Measurements from ENCODE around the gene FXYD6. TPM values are rescaled to one million over a fixed set of nuclear protein-coding genes. Genes with fewer than 3 reads are reported as not detected.

Gene FXYD6
- total and polyA plus RNA-seq, 5 donors: 36.1 to 54.1 (median 45.5) TPM

DNA sequence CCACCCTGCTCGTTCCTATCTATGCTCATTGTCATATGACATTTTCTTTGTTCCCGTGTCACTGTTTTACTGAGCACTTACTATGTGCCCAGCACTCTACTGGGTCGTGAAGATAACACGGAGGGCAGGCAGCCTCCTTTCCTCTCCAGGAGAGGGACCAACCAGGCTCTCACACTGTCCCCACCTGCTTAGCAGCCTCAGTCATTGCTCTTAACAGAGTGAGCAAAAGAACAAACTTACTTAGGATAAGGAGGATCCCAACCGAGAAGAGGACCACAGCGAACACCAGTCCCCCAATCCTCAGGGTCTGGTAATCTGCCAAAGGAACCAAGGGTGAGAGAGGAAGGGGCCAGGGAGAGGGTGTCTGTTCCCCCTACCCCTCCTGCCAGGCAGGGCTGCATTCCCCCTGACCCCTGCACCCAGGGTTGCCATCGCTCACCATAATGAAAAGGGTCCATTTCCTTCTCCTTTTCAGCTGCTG, 34.9 kb downstream of the FXYD6 start:
- 84% methylated on average over 7 of the region's 7 CpGs for WGBS
- intact Hi-C loops (cut with DNase I): loop anchor here (2.0 to 10.0 kb wide), 5 partner anchors 63 to 213 kb away; no protein-coding TSS in a partner anchor
- Histone ChIP-seq H3K27me3 (ENCODE audit: control insufficient read depth, insufficient read depth) (no peaks in the 10 kb centered on the region), H3K27ac (ENCODE audit: low read length) (no peak overlapping the region), H3K9me3 (ENCODE audit: control insufficient read depth, low read length) (no peaks in the 10 kb centered on the region), H3K4me1 (ENCODE audit: control insufficient read depth, insufficient read depth, low read length) (no peaks in the 10 kb centered on the region), H3K4me3 (ENCODE audit: low read length) (no peak overlapping the region)
- ATAC-seq (no peak), DNase-seq (peak in 2 of 3 donors; percentile 11 to 22)

DNA sequence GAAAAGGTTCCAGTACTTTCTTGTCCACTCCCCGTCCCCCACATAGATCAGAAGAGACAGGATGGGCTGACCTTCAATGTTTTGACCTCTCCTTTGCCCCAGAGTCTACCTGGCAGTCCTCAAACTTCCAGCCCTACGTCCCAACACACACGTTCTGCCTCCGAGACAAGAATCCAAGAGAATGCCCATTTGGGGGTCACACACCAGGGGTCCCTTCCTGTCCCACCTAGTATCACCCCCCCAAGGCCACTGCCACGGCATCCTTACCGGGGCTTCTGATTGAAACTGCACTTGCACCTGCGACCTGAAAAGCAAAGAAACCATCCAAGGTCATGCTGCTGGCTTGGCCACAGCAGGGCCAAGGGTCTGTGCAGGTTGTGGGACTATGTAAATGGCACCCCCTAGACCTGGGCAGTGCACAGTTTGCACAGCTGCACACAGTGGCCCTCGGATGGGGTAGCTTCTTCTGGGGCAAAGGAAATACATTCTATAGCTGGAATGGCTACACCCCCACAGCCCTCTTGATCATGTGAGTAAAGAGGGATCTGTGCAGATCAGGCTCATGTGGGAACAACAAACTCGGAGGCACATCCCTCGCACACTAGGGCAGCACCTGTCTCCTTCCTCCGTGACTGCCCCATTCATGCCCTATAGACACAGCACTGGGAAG, 35.4 kb downstream of the FXYD6 start:
- DNase-seq: peak in 1 of 3 donors; percentile 10
- intact Hi-C loops (cut with DNase I): loop anchor here (5.0 to 10.0 kb wide), 4 partner anchors 64 to 214 kb away; no protein-coding TSS in a partner anchor
- no peak for ATAC-seq
- no peaks in the 10 kb centered on the region for H3K27me3 ChIP-seq (ENCODE audit: control insufficient read depth, insufficient read depth)
- H3K27ac ChIP-seq (ENCODE audit: low read length): no peak overlapping the region
- H3K9me3 ChIP-seq (ENCODE audit: control insufficient read depth, low read length): no peaks in the 10 kb centered on the region
- H3K4me3 ChIP-seq (ENCODE audit: low read length): no peak overlapping the region
- H3K4me1 ChIP-seq (ENCODE audit: control insufficient read depth, insufficient read depth, low read length): no peaks in the 10 kb centered on the region
- WGBS: 92% methylated on average over 11 of the region's 11 CpGs

DNA sequence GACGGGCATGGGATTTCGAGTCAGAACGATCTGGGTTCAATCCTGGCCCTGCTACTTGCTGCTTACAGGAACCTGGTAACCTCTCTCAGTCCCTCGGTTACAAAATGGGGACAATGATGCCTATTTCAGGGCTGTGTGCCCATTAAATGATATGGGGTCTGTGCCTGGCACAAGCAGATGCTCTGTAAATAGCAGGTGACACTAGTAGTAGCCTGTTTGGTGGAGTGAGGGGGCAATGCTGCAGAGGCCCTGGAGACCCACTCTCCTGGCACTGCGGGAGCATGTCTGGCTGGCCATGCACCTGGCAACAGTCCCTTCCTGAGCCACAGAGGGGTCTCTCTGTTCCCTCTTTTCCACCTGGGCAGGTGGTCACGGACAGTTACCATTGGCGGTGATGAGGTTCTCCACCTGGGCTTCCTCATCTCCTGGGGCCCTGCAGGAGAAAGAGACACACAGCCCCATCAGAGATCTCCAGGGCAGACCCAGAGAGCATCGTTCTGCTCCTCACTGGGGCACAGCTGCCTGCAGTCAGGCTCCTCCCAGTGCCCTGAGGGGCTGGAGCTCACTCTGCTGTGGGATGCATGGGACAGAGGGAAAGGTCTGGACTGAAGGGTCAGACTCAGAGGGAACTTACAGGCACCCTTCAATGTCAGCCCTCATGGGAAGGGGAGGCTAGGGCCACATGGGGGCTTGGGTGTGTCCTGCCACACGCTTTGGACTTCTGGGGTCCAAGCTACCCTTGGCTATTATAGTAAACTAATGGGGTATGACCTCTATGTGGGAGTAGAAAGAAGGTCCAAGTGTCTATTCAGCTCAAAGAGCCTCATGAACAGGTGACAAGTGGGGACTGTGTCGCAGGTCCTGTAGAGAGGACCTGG, 36.3 kb downstream of the FXYD6 start:
- Histone ChIP-seq H3K4me1 (ENCODE audit: control insufficient read depth, insufficient read depth, low read length) (no peaks in the 10 kb centered on the region), H3K4me3 (ENCODE audit: low read length) (no peak overlapping the region), H3K27ac (ENCODE audit: low read length) (no peak overlapping the region), H3K27me3 (ENCODE audit: control insufficient read depth, insufficient read depth) (no peaks in the 10 kb centered on the region), H3K9me3 (ENCODE audit: control insufficient read depth, low read length) (no peaks in the 10 kb centered on the region)
- intact Hi-C loops (cut with DNase I): loop anchor here (5.0 to 10.0 kb wide), 4 partner anchors 65 to 215 kb away; no protein-coding TSS in a partner anchor
- DNase-seq (peak in 1 of 3 donors; percentile 31), ATAC-seq (no peak)
- WGBS: 92% methylated on average over 10 of the region's 10 CpGs

DNA sequence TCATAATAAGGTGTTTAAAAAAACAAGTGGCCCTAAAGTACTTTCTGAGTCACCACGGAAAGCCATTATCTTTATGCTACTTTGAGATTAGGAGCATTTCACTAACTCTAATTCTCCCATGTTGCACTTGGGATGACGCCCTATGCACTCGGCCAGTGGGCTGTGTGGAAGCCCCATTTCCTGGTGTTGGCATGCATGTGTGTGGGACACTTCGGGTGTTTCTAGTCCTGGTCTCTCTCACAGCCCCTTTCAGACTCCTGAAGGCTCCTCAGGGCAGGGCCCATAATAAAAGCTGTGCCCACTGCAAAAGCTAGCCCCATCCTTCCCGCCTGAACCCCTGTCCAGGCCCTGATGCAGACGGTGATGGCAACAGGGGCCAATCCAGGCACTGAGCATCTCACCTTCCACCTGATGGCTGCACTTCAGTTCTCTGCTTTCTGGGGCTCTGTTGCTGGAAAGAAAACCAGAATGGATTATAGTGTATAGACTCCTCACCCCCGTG, 37.0 kb downstream of the FXYD6 start:
- 84% methylated on average over 7 of the region's 7 CpGs for WGBS
- Histone ChIP-seq H3K4me3 (ENCODE audit: low read length) (no peak overlapping the region), H3K27me3 (ENCODE audit: control insufficient read depth, insufficient read depth) (no peaks in the 10 kb centered on the region), H3K4me1 (ENCODE audit: control insufficient read depth, insufficient read depth, low read length) (no peaks in the 10 kb centered on the region), H3K9me3 (ENCODE audit: control insufficient read depth, low read length) (no peaks in the 10 kb centered on the region), H3K27ac (ENCODE audit: low read length) (no peak overlapping the region)
- DNase-seq: peak in 1 of 3 donors; percentile 16
- no peak for ATAC-seq
- intact Hi-C loops (cut with DNase I): no loop called here

DNA sequence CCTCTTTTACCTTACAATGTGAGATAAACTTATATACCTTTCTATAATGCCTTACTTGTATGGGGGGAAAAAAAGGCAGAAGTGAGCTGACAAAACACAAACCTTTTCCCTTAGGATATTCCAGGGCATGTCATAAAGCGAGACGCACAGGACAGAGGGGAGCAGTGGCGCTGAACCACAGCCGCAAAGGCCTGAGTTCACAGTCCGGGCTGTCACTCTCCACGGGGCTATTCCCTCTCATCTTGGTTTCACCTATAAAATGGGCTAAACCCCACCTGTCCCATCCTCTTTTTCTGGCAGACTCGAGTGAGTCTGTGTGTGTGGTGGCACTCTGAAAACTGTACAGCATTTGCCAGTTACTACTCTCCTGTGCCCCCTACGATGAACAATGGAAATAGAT, 37.6 kb downstream of the FXYD6 start:
- WGBS: 87% methylated on average over 8 of the region's 8 CpGs
- no peaks in the 10 kb centered on the region for H3K27me3 ChIP-seq (ENCODE audit: control insufficient read depth, insufficient read depth)
- H3K4me1 ChIP-seq (ENCODE audit: control insufficient read depth, insufficient read depth, low read length): no peaks in the 10 kb centered on the region
- intact Hi-C loops (cut with DNase I): no loop called here
- no peak overlapping the region for H3K4me3 ChIP-seq (ENCODE audit: low read length)
- DNase-seq (no peak), ATAC-seq (no peak)
- H3K27ac ChIP-seq (ENCODE audit: low read length): no peak overlapping the region
- H3K9me3 ChIP-seq (ENCODE audit: control insufficient read depth, low read length): no peaks in the 10 kb centered on the region

DNA sequence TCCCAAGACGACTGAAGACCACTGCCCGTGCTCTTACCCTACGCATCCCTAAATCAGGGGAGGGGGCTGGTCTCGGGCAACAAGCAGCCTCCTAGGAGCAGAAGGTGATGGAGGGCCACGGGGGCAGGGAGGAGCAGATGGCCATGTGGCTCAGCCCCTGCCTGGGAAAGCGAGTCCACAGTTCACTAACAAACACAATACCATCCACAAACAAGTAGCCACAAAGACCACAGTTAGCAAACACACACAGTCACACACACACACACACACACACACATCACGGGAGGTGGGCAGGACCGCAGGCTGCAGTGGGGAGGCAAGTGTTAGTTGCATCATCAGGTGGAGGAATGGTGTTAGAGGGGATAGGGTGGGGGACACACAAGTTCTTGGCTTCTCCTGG, 38.7 kb downstream of the FXYD6 start:
- ATAC-seq (no peak), DNase-seq (no peak)
- no peak overlapping the region for H3K4me3 ChIP-seq (ENCODE audit: low read length)
- 82% methylated on average over 8 of the region's 8 CpGs for WGBS
- no peaks in the 10 kb centered on the region for H3K4me1 ChIP-seq (ENCODE audit: control insufficient read depth, insufficient read depth, low read length)
- intact Hi-C loops (cut with DNase I): no loop called here
- H3K9me3 ChIP-seq (ENCODE audit: control insufficient read depth, low read length): no peaks in the 10 kb centered on the region
- no peak overlapping the region for H3K27ac ChIP-seq (ENCODE audit: low read length)
- H3K27me3 ChIP-seq (ENCODE audit: control insufficient read depth, insufficient read depth): no peaks in the 10 kb centered on the region

DNA sequence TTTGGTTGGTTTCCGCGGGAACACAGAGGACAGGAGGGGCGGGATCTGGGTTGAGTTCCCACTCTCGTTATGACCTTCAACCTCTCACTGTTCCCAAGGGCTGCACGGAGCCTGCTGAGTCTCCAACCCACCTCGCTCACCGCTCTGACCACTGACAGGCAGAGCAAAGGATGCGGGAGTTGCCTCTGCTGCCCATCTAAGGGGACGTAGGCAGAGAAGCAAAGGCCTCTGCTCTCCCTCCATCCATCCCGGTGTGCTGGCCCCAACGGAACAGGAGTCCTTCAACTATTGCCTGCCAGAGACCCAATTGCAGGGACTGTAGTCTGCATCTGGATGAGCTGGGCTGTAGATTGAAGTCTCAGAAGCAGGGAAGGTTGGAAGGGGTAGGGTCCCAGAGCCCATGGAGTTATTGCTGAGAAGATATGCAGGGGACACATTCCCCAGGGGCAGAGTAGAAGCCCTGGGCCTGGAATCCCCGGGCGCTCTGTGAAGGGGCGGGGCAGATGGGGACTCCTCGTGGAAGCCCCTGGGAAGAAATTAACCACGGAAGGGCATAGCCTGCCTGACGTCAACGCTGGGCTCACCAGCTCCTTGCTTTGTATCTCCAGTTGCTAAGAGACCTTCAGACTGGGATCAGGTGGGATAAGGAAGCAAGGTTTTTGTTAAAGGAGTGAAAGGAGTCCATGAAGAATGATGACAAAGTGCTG, 39.2 kb downstream of the FXYD6 start:
- WGBS: 72% methylated on average over 18 of the region's 18 CpGs
- Histone ChIP-seq H3K4me3 (ENCODE audit: low read length) (no peak overlapping the region), H3K9me3 (ENCODE audit: control insufficient read depth, low read length) (no peaks in the 10 kb centered on the region), H3K27ac (ENCODE audit: low read length) (no peak overlapping the region), H3K4me1 (ENCODE audit: control insufficient read depth, insufficient read depth, low read length) (no peaks in the 10 kb centered on the region), H3K27me3 (ENCODE audit: control insufficient read depth, insufficient read depth) (no peaks in the 10 kb centered on the region)
- intact Hi-C loops (cut with DNase I): no loop called here
- peak in 1 of 3 donors; percentile 36 for DNase-seq
- ATAC-seq: no peak

DNA sequence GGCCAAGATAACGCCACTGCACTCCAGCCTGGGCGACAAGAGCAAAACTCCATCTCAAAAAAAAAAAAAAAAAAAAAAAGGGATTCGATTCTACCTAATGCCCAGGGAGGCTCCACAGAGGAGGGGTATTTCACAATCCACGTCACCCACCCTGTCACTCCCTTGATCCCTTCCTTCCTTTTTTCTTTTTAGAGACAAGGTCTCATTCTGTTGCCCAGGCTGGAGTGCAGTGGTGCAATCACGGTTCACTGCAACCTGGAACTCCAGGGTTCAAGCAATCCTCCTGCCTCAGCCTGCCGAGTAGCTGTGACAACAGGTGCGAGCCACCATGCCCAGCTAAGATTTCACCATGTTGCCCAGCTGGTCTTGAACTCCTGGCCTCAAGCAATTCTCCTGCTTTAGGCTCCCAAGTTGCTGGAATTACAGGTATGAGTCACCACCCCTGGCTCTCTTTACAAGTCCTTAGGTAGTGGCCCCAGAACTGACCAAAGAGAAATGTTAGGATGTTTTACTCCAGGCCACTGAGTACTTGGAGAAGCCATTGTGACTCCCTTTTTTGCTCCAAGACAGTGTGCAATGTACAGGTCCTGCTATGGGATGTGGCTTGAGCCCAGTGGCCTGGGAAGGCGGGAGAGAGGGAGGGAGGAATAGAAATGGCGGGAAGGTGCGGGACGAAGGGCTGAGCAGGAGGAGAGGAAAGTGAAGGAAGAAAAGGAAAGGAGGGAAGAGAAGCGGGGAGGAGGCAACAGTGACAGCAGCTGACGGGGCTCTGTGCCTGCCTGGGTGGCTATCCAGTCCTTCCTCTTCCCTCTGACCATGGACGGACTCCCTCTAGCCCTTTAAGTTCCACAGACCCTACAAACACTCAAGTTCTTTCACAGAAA, 40.1 kb downstream of the FXYD6 start:
- H3K27ac ChIP-seq (ENCODE audit: low read length): no peak overlapping the region
- no peak overlapping the region for H3K4me3 ChIP-seq (ENCODE audit: low read length)
- H3K9me3 ChIP-seq (ENCODE audit: control insufficient read depth, low read length): no peaks in the 10 kb centered on the region
- DNase-seq (peak in 1 of 3 donors; percentile 45), ATAC-seq (no peak)
- intact Hi-C loops (cut with DNase I): no loop called here
- H3K4me1 ChIP-seq (ENCODE audit: control insufficient read depth, insufficient read depth, low read length): no peaks in the 10 kb centered on the region
- WGBS: 88% methylated on average over 14 of the region's 14 CpGs
- no peaks in the 10 kb centered on the region for H3K27me3 ChIP-seq (ENCODE audit: control insufficient read depth, insufficient read depth)

DNA sequence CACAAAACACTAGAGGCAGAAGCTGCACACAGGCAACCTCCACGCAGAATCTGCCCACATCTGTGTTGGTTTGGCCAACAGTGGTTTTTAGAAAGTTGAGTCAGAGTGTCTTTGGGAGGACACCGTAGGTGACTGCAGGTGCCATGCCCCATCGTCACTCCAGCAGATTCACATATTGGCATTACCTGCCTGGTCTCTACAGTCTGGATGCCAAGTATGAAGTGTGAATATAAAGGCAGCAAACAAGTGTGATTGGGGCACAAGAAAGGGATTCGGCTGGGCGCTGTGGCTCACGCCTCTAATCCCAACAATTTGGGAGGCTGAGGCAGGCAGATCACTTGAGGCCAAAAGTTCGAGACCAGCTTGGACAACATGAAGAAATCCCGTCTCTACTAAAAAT, 40.9 kb downstream of the FXYD6 start:
- 96% methylated on average over 8 of the region's 8 CpGs for WGBS
- no peaks in the 10 kb centered on the region for H3K9me3 ChIP-seq (ENCODE audit: control insufficient read depth, low read length)
- no peak overlapping the region for H3K27ac ChIP-seq (ENCODE audit: low read length)
- intact Hi-C loops (cut with DNase I): no loop called here
- peak in 1 of 3 donors; percentile 43 for DNase-seq
- H3K4me3 ChIP-seq (ENCODE audit: low read length): no peak overlapping the region
- ATAC-seq: no peak
- no peaks in the 10 kb centered on the region for H3K4me1 ChIP-seq (ENCODE audit: control insufficient read depth, insufficient read depth, low read length)
- H3K27me3 ChIP-seq (ENCODE audit: control insufficient read depth, insufficient read depth): no peaks in the 10 kb centered on the region

DNA sequence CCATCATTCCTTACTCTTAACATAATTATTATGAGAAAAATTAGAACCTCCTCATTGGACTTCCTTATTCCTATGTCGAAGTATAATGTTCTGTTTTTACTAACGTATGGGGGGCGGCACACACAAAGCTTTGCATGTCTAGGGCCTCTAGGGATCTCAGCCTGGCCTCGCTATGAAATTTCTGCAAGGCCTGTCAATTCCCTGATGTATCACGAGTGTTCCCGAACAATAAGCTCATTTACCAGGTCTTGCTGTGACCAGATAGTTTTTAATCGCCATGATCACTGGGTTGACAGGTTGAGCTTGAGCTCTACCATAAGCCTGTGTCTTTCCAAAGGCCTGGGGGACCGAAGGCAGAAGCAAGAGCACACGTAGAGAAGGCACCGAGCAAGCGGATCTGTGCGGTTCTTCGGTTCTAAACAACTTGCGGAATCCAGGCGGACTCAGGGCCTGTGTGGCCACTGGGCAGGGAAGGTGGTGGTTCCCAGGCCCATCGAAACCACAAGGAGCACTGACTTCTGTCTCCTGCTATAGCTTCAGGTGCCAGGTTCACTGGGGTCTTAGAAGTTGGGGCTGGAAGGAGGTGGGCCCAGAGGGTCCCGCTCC, 41.5 kb downstream of the FXYD6 start:
- 87% methylated on average over 17 of the region's 17 CpGs for WGBS
- H3K4me1 ChIP-seq (ENCODE audit: control insufficient read depth, insufficient read depth, low read length): no peaks in the 10 kb centered on the region
- intact Hi-C loops (cut with DNase I): no loop called here
- no peak for DNase-seq
- ATAC-seq: no peak
- H3K27me3 ChIP-seq (ENCODE audit: control insufficient read depth, insufficient read depth): no peaks in the 10 kb centered on the region
- no peaks in the 10 kb centered on the region for H3K9me3 ChIP-seq (ENCODE audit: control insufficient read depth, low read length)
- H3K4me3 ChIP-seq (ENCODE audit: low read length): no peak overlapping the region
- no peak overlapping the region for H3K27ac ChIP-seq (ENCODE audit: low read length)
